ENCODE results near the gene CPT2.

CPT2 gene

GRCh38 chr1:53219711-53220110 lies 23.1 kb downstream of the CPT2 start:
- DNase-seq (ENCODE audit: low read depth): no peak

DNA sequence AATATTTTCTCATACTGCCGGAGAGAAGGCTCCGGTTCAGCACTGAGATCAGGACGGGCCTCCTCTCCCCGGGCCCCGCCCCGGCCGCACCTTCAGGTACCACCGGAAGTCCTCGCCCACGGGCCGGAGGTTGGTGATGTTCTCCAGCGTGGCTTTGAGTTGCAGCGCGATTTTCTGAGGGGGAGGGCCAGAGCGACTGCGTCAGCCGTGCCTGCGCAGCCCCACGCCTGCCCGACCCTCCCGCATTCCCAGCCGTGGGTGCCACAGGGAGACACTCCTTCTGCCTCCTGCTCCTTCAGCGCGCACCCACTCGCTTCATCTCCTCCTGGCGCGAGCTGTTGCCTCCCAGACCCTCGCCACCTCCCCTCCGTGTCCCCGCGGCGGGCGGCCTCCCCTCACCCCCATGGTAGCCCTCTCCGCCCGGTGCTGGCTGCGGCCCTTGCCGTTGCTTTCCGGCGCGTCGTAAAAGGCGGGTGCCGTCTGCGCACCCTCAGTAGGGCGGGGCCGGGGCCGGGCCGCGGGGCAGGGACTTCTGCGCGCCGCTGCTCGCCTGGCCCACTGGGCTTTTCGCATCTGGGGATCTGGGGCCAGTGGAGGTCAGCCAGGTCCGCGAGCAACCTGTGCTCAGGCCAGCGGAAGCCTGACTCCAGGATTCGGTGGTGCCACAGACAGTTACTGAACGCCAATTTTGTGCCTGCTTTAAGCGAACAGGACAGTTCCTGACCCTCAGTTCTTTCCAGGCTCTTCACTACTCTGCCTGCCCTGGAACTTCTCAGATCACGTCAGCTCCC lies 23.7 kb downstream of the CPT2 start, which contains the start of gene CZIB:
CZIB (minus strand) TSS at position 464 of the 791 bp plus-strand sequence; CDS start at position 405, 59 bp downstream.
- DNase-seq (ENCODE audit: low read depth): peak; percentile 90

DNA sequence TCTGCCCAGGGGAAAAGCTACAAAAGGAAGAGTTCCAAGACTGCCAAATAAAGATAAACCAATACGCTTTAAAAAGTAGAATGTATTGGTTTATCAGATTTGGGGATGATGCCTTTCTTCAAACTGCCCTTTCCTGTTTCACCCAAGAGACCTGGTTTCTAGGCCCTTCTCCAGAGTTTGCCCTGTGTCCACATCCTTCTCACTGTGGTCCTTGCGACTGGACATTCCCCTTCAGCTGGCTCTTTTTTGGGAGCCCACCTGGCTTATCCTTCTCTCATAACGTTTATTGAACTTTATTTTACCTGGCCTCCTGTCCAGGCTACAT lies 24.3 kb downstream of the CPT2 start:
- no peak for DNase-seq (ENCODE audit: low read depth)

- no peak for DNase-seq (ENCODE audit: low read depth)
Observed at GRCh38 chr1:53237638-53238037, 41.0 kb downstream of the CPT2 start.

DNA sequence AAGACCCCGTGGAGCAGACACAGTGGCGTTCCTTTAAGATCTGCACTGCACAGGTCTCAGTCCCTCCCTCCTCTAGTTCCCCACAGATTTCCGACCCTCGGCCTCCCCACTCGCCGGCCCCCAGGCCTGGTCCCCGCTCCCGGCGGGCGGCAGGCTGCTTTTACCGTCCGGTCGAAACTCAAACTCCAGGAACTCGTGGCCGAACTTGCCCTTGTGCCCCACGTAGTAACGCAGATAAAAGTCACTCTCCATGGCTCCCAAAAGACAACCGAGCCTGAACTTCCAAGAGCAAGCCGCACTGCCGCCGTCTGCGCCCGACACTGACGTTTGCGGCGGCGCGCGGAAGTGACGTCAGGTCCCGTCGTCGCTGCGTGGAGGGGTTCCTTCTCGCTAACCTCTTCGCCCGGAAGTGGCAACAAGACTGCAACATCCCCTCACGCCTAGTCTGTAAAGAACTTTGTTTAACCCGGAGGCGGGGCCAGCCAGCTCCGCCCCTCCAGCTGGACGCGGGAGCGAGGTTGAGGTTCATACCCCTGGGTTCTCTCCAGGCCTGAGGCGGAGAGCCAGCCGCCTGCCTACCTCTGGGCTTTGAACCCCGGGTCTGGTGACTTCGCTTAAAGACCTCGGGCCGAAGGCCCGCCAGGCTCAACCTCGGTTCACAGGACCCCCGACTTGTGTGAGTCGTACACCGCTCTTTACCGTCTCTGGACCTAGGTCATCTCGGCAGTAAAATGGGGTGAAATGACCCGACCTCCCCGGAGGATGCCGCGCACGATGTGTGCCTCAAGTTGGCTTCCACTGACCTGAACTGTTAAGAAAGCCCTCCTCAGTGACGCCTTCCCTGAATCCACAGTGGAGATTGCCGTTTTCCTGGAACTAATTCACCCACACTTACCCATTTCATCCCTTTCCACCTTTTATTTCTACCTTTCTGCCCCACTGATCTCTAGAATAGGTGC lies 41.9 kb downstream of the CPT2 start, which contains the start of gene MAGOH:
MAGOH (minus strand) TSS at position 322 of the 959 bp plus-strand sequence; CDS start at position 252, 70 bp downstream.
- peak; percentile 94 for DNase-seq (ENCODE audit: low read depth)

DNA sequence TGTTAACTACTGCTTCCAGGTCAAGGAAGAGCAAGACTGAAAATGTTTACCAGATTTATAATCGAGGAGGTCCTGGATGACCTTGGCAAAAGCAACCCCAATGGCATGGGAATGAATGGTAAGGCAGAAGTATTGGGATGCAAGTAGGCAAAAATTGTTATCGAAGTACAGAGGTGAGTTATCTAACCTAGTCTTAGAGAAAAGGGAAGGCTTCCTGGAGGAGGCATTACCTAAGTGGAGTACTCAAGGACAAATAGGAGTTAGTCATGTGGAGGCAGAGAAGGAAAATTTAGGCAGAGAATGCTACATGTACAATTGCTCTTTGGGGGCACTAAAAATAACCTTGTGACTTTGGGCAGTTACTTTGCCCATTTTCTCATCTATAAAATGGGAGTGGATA lies 45.2 kb downstream of the CPT2 start:
- DNase-seq (ENCODE audit: low read depth): no peak

DNA sequence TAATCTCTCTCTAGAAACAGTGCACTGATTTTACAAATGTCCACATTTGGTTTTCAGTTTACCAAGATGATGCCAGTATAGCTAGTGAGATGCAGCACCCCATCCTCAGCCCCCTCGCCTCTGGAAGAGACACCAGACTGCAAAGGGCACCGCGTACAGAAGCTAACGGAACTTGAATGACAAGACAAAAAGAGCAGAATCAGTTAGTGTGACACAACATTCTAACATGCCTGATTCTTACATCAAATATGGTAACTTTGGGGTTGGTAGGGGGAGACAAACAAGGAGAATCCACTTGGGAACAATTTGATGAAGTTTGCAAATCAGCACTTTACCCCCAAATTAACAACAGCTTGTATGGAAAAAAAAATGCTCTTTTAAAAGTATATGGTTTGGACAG lies 45.8 kb downstream of the CPT2 start:
- DNase-seq (ENCODE audit: low read depth): no peak

DNA sequence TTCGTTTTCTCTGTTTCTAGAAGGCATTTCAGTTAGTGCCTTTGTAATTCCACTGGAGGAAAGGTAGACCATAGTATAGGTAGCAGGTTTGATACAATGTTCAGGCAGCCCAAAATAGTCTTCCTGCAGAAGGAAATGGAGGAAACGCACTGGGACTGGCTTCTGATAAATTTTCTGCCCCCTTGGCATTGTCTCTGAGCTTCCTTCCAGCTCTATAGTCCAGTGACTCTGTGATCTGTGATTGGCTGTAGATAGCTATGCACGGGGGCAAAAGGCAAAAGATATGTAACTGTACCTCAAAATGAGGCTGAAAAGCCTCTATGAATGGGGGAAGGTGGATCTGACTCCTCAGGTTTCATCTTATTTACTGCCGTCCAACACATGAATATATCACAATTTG lies 47.5 kb downstream of the CPT2 start:
- no peak for DNase-seq (ENCODE audit: low read depth)

DNA sequence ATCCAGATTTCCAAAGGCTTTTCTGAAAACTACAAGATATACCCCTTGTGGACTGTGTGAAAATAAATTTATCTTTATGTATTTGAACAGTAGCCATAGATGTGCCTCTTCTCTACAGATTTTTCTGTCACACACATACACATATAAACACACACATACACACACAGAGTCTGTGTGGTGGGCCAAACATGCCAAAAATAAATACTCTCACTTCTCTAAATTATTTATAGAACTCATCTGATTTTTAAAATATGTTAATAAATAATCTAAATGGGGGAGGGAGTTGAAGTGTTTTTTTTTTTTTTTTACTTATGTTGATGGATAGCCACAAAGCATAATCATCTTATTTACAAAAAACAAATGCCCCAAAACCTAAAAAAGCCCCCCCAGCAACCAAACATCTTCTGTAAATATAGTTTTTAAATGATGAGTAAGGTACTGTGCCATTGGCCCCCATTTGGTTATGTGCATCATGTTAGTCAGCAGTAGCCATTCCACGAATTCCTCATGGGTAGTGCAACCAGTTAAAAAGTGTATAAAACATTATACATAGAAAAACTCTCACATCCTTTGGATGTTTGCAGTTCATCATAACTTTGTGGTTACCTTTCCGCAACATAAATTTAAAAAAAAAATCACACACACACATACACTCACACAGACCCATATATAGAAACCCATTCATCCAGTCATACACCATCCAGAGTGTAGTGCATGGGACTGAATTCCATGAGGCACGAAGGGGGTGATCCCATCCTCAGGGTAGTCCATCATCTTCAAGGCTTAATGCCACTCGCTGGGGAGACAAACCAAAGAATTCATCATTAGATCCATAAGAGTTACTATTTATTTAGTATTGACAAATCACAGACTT lies 49.9 kb downstream of the CPT2 start:
- no peak for DNase-seq (ENCODE audit: low read depth)

DNA sequence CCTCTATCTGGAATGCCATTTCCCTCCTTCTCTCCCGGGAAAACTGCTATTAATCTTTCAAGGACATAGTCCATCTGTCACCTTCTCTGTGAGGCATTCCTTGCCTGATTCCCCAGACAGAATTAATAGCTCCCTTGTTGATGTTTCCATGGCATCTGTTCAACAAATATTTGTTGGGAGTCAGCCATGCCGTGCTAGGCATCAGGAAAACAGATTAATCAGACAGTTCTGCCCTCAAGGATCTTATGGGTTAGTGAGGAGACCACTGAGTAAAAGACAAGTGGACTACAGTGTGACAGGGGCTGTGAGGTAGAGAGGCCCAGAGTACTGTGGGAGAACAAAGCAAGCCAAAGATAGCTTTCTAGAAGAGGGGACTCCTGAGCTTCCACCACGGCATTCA lies 53.1 kb downstream of the CPT2 start:
- no peak for DNase-seq (ENCODE audit: low read depth)

DNA sequence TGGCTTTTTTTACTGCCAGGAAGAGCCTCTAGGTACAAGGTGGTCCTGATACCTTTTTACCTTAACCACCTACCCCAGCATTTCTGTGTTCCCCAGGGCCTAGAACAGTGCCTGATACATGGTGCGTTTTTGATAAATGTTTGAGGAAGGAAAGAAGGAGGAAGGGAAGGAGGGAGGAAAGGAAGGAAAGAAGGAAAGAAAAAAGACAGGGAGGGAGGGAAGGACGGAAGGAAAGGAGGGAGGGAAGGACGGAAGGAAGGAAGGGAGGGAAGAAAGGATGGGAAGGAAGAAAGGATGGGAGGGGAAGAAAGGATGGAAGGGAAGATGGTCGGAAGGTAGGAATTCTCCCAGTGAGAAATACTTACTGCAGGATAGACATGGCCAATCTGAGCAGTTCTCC lies 53.7 kb downstream of the CPT2 start:
- no peak for DNase-seq (ENCODE audit: low read depth)

GRCh38 chr1:53254011-53254640 lies 57.5 kb downstream of the CPT2 start:
- peak; percentile 24 for DNase-seq (ENCODE audit: low read depth)

- no peak for DNase-seq (ENCODE audit: low read depth)
Observed at GRCh38 chr1:53255031-53255430, 58.4 kb downstream of the CPT2 start.

DNA sequence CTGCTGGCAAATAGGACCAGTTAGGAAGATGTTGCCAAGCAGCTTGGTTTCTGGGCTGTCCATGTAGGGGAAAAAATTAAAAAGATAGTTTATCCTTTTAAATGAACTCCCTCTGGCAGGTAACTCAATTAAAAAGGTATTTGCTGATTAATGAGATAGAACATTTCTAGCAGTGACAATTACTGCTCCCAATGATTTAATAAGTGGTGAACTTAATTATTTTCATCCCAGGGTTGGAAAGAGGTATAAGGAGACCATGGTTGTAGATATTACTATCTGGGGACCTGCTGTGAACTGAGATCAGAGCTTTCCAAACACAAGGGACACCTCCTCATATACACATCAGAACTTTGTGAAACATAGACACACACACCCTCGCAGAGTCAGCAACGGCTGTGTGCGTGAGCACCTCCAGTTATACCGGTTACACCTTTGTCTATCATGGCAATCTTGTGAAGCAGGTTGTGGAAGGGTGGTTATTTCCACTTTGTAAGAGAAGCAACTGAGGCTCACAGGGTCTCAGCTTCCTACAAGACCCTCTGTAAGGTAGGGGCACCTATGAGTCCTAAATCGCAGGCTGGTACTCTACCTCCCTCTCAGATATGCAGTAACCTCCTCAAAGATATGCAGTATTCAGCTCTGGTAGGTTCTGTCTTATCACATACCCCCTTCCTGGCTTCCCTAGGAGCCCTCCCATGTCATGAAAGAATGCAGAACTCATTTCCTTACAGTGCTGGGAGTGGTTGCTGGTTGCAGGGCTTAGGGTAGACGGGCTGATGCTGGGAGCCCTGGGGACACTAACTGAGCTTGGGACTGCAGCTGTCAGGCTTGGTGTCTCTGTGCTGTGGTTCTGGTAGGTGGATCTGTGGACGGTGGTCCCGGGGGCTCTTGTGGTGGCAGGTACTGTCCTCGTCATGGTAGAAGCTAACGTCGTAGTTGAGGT lies 60.2 kb downstream of the CPT2 start:
- no peak for DNase-seq (ENCODE audit: low read depth)

DNA sequence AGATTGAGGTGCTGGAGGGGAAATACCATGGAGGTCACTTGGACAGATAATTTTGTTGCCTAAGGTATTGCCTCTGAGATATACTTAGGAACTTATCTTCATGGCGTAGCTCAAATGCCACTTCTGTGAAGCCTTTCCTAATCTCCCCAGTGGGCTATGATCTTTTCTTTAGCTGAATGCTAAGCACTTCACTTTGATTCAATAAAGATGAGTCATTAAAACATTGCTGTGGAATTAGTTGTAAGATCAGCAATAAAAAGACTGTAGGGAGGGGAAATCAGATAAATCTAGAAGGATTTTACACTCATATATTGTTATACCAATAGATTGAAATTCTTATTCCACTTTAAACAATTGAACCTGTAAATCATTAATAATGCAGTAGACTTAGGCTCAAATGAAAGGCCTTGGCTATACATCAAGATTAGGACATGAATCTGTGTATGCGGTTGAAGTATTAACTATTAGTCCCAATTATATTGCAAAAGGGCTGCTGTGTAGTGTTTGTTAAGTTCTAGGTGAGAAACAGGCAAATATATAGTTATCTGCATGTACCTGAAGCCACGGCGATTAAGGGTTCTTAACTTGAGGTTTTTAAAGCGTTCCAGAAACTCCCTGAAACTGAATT lies 60.9 kb downstream of the CPT2 start:
- no peak for DNase-seq (ENCODE audit: low read depth)

- DNase-seq (ENCODE audit: low read depth): no peak
Observed at GRCh38 chr1:53258216-53258615, 61.6 kb downstream of the CPT2 start.

DNA sequence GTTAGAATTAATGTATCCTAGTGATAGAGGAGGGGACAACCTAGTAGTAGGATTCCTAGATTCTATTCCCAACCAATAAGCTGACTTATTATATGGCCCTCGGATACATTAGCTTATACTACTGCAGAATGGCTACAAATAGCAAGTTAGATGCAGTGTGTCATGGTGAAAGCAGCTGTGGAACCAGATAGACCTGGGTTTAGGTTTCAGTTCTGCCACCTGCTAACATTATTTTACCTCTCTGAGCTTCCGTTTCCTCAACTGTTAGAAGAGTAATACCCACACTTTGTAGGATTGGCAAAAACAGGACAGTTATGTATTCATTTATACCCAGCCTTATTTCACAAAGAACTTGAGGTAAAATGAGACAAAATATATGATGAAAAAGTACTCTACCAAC lies 63.3 kb downstream of the CPT2 start:
- DNase-seq (ENCODE audit: low read depth): no peak

- no peak for DNase-seq (ENCODE audit: low read depth)
Observed at GRCh38 chr1:53260631-53261247, 64.1 kb downstream of the CPT2 start.

DNA sequence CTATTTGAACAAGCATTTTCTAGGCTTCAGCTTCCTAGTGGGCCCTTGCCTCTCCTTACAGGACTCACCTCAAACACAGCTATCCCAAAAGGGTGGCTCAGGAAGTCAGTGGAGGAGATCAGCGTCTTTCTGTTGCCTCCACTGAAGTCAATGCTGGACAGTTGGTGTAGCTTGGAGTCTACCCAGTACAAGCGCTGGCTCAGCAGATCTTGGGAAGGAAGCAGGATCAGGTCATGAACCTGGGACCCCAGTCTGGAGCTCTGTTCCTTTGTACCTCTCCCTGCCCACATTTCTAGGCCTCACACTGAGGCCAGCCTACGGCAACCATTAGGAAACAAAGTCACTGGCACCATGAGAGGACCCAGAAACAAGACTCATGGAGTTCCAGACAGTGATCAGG lies 65.4 kb downstream of the CPT2 start:
- no peak for DNase-seq (ENCODE audit: low read depth)

Data from fibroblast of gingiva (primary cell).